Measurements from ENCODE around the gene SERPINC1. TPM values are rescaled to one million over a fixed set of nuclear protein-coding genes. Genes with fewer than 3 reads are reported as not detected.

SERPINC1 gene
- total RNA-seq, 1 donor, result under 0.01 TPM

GRCh38 chr1:173878251-173878650, 38.9 kb downstream of the SERPINC1 start:
- Histone ChIP-seq H3K36me3 (ENCODE audit: insufficient read depth, low read length) (peaks cover 16% of the 10 kb centered on the region), H3K4me3 (ENCODE audit: insufficient read depth, low read length) (no peak overlapping the region), H3K79me2 (ENCODE audit: insufficient read depth, low read length) (no peaks in the 10 kb centered on the region), H4K20me1 (ENCODE audit: insufficient read depth, low read length) (no peaks in the 10 kb centered on the region), H3K27me3 (ENCODE audit: insufficient read depth, low read length) (no peaks in the 10 kb centered on the region), H3K9me3 (ENCODE audit: low read depth, low read length) (no peaks in the 10 kb centered on the region), H3K27ac (ENCODE audit: low read depth, low read length) (no peak overlapping the region), H3K4me1 (ENCODE audit: insufficient read depth, low read length) (no peaks in the 10 kb centered on the region), H2AFZ (ENCODE audit: low read length) (no peak overlapping the region), H3K4me2 (ENCODE audit: insufficient read depth, low read length) (no peak overlapping the region)
- TF ChIP-seq CTCF (IDR thresholded peaks at IDR 0.05; ENCODE audit: extremely low read depth, low read depth, low read length), result no peak
- no peak for DNase-seq (ENCODE audit: insufficient read length, low spot score, missing footprints)

GRCh38 chr1:173876732-173877131, 40.4 kb downstream of the SERPINC1 start:
- TF ChIP-seq CTCF (IDR thresholded peaks at IDR 0.05; ENCODE audit: extremely low read depth, low read depth, low read length), result no peak
- no peak overlapping the region for H3K27ac ChIP-seq (ENCODE audit: low read depth, low read length)
- H2AFZ ChIP-seq (ENCODE audit: low read length), result no peak overlapping the region
- no peak overlapping the region for H3K4me3 ChIP-seq (ENCODE audit: insufficient read depth, low read length)
- H3K4me2 ChIP-seq (ENCODE audit: insufficient read depth, low read length), result no peak overlapping the region
- H3K27me3 ChIP-seq (ENCODE audit: insufficient read depth, low read length), result no peaks in the 10 kb centered on the region
- H3K9me3 ChIP-seq (ENCODE audit: low read depth, low read length), result no peaks in the 10 kb centered on the region
- H3K36me3 ChIP-seq (ENCODE audit: insufficient read depth, low read length), result peaks cover 16% of the 10 kb centered on the region
- H3K4me1 ChIP-seq (ENCODE audit: insufficient read depth, low read length), result no peaks in the 10 kb centered on the region
- DNase-seq (ENCODE audit: insufficient read length, low spot score, missing footprints), result no peak
- peaks cover 2% of the 10 kb centered on the region for H3K79me2 ChIP-seq (ENCODE audit: insufficient read depth, low read length)
- no peaks in the 10 kb centered on the region for H4K20me1 ChIP-seq (ENCODE audit: insufficient read depth, low read length)

GRCh38 chr1:173871500-173871899, 45.6 kb downstream of the SERPINC1 start:
- no peak for DNase-seq (ENCODE audit: insufficient read length, low spot score, missing footprints)
- Histone ChIP-seq H4K20me1 (ENCODE audit: insufficient read depth, low read length) (peaks cover 12% of the 10 kb centered on the region), H3K4me3 (ENCODE audit: insufficient read depth, low read length) (no peak overlapping the region), H3K4me1 (ENCODE audit: insufficient read depth, low read length) (peaks cover 4% of the 10 kb centered on the region), H3K36me3 (ENCODE audit: insufficient read depth, low read length) (peaks cover 31% of the 10 kb centered on the region), H2AFZ (ENCODE audit: low read length) (no peak overlapping the region), H3K27ac (ENCODE audit: low read depth, low read length) (no peak overlapping the region), H3K27me3 (ENCODE audit: insufficient read depth, low read length) (no peaks in the 10 kb centered on the region), H3K9me3 (ENCODE audit: low read depth, low read length) (no peaks in the 10 kb centered on the region), H3K4me2 (ENCODE audit: insufficient read depth, low read length) (no peak overlapping the region), H3K79me2 (ENCODE audit: insufficient read depth, low read length) (peaks cover 23% of the 10 kb centered on the region)
- no peak for TF ChIP-seq CTCF (IDR thresholded peaks at IDR 0.05; ENCODE audit: extremely low read depth, low read depth, low read length)

GRCh38 chr1:173871091-173871490, 46.0 kb downstream of the SERPINC1 start:
- H3K36me3 ChIP-seq (ENCODE audit: insufficient read depth, low read length), result peaks cover 32% of the 10 kb centered on the region
- TF ChIP-seq CTCF (IDR thresholded peaks at IDR 0.05; ENCODE audit: extremely low read depth, low read depth, low read length), result no peak
- no peaks in the 10 kb centered on the region for H3K27me3 ChIP-seq (ENCODE audit: insufficient read depth, low read length)
- peaks cover 16% of the 10 kb centered on the region for H4K20me1 ChIP-seq (ENCODE audit: insufficient read depth, low read length)
- H3K4me3 ChIP-seq (ENCODE audit: insufficient read depth, low read length), result no peak overlapping the region
- H3K4me1 ChIP-seq (ENCODE audit: insufficient read depth, low read length), result peaks cover 8% of the 10 kb centered on the region
- H3K4me2 ChIP-seq (ENCODE audit: insufficient read depth, low read length), result no peak overlapping the region
- DNase-seq (ENCODE audit: insufficient read length, low spot score, missing footprints), result no peak
- no peak overlapping the region for H3K27ac ChIP-seq (ENCODE audit: low read depth, low read length)
- H2AFZ ChIP-seq (ENCODE audit: low read length), result no peak overlapping the region
- H3K9me3 ChIP-seq (ENCODE audit: low read depth, low read length), result no peaks in the 10 kb centered on the region
- H3K79me2 ChIP-seq (ENCODE audit: insufficient read depth, low read length), result peaks cover 27% of the 10 kb centered on the region
